ENCODE results near the gene QRFP. TPM values are rescaled to one million over a fixed set of nuclear protein-coding genes. Genes with fewer than 3 reads are reported as not detected.

Gene QRFP
- total RNA-seq, 6 experiments from 2014 or later = 3.3 TPM; not detected in 5

DNA sequence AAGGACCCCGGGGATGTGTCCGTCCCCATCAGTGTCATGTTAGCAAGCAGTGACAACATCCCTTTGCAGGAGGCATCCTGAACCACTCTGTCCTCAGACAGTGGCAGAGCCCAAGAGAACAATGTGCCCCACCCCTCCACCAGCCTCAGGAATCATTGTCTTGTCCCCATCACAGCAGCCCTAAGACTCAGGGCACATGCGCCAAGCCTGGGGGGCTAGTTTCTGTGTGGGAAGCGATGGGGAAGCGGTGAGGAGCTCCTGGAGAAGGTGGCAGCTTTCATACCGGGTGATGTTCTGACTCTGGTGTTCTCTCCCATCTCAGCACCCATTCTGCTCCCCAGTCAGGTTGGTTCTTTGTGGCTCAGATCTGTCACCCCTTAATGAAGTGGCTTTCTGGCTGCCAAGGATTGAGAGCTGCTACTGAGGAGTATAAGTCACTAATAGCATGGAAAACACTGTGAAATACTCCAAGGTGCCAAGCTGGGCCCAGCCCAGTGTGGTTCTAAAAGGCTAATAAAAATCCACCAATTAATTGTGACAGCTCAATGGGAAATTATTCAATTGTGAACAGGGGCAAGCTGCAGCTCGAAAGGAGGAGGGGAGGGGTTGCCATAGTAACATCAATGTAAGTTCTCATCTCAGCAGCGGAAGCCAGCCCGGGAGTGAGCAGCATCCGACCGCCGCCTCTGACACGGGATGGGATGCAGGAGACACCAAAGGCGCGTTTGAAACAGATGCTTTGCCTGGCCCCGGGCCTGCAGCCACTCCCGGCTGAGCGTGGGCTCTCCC, 4.7 kb downstream of the QRFP start:
- Histone ChIP-seq H3K27ac (no peak overlapping the region), H3K4me3 (no peak overlapping the region), H3K27me3 (no peaks in the 10 kb centered on the region), H3K4me1 (no peaks in the 10 kb centered on the region), H3K9me3 (no peaks in the 10 kb centered on the region), H3K36me3 (peaks cover 0 to 14% (median 5%) of the 10 kb centered on the region in 4 donors)
- 93% methylated on average over 3 of the region's 18 CpGs for WGBS (ENCODE audit: insufficient coverage, low coverage, low lambda C conversion rate, missing lambda C conversion rate)
- no peak for ATAC-seq
- intact Hi-C loops (cut with DNase I) = loop anchor here in 1 of 2 donors (10.0 kb wide), 1 partner anchor 153 kb away; no protein-coding TSS in a partner anchor
- TF ChIP-seq, protein P1, sequence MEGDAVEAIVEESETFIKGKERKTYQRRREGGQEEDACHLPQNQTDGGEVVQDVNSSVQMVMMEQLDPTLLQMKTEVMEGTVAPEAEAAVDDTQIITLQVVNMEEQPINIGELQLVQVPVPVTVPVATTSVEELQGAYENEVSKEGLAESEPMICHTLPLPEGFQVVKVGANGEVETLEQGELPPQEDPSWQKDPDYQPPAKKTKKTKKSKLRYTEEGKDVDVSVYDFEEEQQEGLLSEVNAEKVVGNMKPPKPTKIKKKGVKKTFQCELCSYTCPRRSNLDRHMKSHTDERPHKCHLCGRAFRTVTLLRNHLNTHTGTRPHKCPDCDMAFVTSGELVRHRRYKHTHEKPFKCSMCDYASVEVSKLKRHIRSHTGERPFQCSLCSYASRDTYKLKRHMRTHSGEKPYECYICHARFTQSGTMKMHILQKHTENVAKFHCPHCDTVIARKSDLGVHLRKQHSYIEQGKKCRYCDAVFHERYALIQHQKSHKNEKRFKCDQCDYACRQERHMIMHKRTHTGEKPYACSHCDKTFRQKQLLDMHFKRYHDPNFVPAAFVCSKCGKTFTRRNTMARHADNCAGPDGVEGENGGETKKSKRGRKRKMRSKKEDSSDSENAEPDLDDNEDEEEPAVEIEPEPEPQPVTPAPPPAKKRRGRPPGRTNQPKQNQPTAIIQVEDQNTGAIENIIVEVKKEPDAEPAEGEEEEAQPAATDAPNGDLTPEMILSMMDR (IDR thresholded peaks at IDR 0.05) = no peak
- TF ChIP-seq POLR2A (IDR thresholded peaks at IDR 0.05) = no peak
- DNase-seq = no peak

DNA sequence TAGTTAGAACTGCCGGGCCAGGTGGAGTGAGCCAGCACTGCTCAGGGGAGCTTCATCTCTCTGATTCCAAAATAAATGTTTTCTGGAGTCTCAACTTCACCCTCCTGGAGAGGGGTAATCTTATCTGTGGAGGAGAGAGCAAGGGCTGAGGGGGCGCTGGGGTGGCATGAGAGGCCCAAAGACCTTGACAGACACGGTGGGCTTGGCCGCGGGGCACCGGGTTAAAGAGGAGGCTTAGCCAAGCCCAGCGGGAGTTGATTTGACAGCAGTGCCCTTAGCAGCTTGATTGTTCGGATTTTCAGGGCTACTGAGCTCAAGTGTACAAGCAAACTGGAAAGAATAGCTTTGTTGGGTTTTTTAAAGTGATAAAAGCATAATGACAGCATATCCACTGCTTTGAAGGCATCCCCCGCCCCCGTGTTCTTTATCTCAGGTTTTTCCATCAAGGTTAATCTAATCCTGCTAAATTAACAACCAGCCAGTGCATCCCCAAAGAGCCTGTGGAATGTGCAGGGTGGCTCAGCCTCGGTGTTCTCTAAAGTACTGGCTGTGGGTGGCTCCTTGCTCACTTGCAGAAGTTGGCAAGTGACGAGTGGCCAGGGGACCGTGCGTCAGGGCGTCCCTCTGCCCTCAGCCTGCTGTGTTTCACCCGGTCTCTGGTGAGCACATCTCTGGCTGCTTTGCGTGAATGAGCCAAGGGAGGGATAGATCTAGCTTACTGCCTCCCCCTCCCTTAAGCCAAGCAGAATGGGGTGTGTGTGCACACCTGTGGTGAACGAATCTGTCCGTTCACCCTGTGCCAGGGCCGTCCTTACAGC, 5.5 kb downstream of the QRFP start:
- no peak for TF ChIP-seq POLR2A (IDR thresholded peaks at IDR 0.05)
- TF ChIP-seq, protein P1 (IDR thresholded peaks at IDR 0.05) = no peak
- DNase-seq (no peak), ATAC-seq (no peak)
- peaks cover 0 to 15% (median 8%) of the 10 kb centered on the region in 4 donors for H3K36me3 ChIP-seq
- 86% methylated on average over 10 of the region's 20 CpGs for WGBS (ENCODE audit: insufficient coverage, low coverage, low lambda C conversion rate, missing lambda C conversion rate)
- intact Hi-C loops (cut with DNase I) = loop anchor here in 1 of 2 donors (10.0 kb wide), 1 partner anchor 154 kb away; no protein-coding TSS in a partner anchor
- no peaks in the 10 kb centered on the region for H3K27me3 ChIP-seq
- no peaks in the 10 kb centered on the region for H3K4me1 ChIP-seq
- H3K4me3 ChIP-seq = no peak overlapping the region
- no peak overlapping the region for H3K27ac ChIP-seq
- H3K9me3 ChIP-seq = no peaks in the 10 kb centered on the region

- peaks cover 0 to 24% (median 13%) of the 10 kb centered on the region in 4 donors for H3K36me3 ChIP-seq
- no peak for TF ChIP-seq POLR2A (IDR thresholded peaks at IDR 0.05)
- TF ChIP-seq, protein P1 (IDR thresholded peaks at IDR 0.05) = no peak
- no peak for DNase-seq
These were observed 6.5 kb downstream of the QRFP start for GRCh38 chr9:130890124-130890523.

GRCh38 chr9:130888146-130888885, 8.3 kb downstream of the QRFP start:
- TF ChIP-seq POLR2A (IDR thresholded peaks at IDR 0.05) = no peak
- TF ChIP-seq, protein P1 (IDR thresholded peaks at IDR 0.05) = no peak
- DNase-seq (no peak), ATAC-seq (no peak)
- Histone ChIP-seq H3K36me3 (peaks cover 0 to 42% (median 25%) of the 10 kb centered on the region in 4 donors), H3K4me3 (no peak overlapping the region), H3K27ac (no peak overlapping the region), H3K9me3 (no peaks in the 10 kb centered on the region), H3K4me1 (no peaks in the 10 kb centered on the region), H3K27me3 (no peaks in the 10 kb centered on the region)
- WGBS (ENCODE audit: insufficient coverage, low coverage, low lambda C conversion rate, missing lambda C conversion rate) = 68% methylated on average over 3 of the region's 22 CpGs
- intact Hi-C loops (cut with DNase I) = no loop called here

More at GRCh38 chr9:130890124-130890523, 6.5 kb downstream of the QRFP start:
- intact Hi-C loops (cut with DNase I) = loop anchor here in 1 of 2 donors (10.0 kb wide), 1 partner anchor 155 kb away; no protein-coding TSS in a partner anchor
- no peak for ATAC-seq
- no peak overlapping the region for H3K27ac ChIP-seq
- H3K4me3 ChIP-seq = no peak overlapping the region
- no peaks in the 10 kb centered on the region for H3K9me3 ChIP-seq
- WGBS (ENCODE audit: insufficient coverage, low coverage, low lambda C conversion rate, missing lambda C conversion rate) = 90% methylated on average over 2 of the region's 9 CpGs
- H3K27me3 ChIP-seq = no peaks in the 10 kb centered on the region
- no peaks in the 10 kb centered on the region for H3K4me1 ChIP-seq

All from right lobe of liver (tissue), 6 donors.